LoVo (cell line): ENCODE measurements around the gene NDUFA11.
A peak's percentile ranks its signal among the peaks of the same experiment; 100 is the strongest.
"Not testable (repeated sequence)": the region's sequence is repeated elsewhere in the genome, so short reads cannot be mapped to it uniquely, and the experiment has no call there.

Source experiments
- DNase-seq: peaks from one replicate; pipeline ENCODE4 v3.0.0-alpha.2; 2016; ENCODE audit warnings: low spot score

NDUFA11 gene

GRCh38 chr19:5857203-5858081, 46.1 kb downstream of the NDUFA11 start:
- DNase-seq = no peak

DNA sequence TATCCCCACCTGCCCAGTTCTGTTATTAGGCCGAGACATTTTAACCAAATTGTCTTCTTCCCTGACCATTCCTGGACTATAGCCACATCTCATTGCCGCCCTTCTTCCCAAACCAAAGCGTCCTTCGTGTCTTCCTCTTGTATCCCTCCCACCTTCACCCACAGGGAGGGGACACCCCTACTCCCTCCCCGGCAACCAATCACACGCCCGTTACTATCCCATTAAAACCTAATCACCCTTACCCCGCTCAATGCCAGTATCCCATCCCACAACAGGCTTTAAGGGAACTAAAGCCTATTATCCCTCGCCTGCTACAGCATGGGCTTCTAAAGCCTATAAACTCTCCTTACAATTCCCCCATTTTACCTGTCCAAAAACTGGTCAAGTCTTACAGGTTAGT, 48.4 kb downstream of the NDUFA11 start:
- DNase-seq = not testable (repeated sequence)

DNA sequence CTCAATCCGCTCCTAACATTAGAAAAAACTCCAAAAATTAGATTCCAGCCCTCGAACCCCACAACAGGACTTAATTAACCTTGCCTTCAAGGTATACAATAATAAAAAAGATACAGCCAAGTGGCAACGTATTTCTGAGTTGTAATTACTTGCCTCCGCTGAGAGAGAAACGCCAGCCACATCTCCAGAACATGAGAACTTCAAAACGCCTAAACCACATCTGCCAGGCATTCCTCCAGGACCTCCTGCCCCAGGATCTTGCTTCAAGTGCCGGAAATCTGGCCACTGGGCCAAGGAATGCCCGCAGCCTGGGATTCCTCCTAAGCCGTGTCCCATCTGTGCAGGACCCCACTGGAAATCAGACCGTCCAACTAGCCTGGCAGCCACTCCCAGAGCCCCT, 49.5 kb downstream of the NDUFA11 start:
- DNase-seq = not testable (repeated sequence)

- DNase-seq = no peak
Measured at GRCh38 chr19:5851302-5851701, 52.3 kb downstream of the NDUFA11 start, which contains the start of gene FUT3. Gene FUT3 (minus strand): TSS chr19:5851449.

DNA sequence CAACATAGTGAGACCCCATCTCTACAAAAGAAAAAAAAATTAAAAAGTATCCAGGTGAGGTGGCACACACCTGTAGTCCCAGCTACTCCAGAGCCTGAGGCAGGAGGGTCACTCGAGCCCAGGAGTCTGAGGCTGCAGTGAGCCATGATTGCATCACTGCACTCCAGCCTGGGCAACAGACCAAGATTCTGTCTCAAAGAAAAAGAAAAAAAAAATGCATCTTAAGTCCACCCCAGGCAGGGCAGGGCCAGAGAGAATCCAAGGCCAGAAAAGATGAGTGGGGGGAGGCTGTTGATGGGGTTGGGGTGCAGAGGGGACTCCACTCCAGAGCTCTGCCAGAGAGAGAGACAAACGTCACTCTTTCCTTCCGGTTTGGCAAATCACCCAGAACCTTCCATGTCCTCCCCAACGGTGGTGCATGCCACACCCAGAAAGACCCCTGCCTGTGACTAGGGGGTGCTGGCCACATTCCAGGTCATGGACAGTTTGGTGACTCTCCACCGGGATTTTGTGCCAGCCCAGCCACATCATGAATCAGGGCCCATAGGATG, 52.8 kb downstream of the NDUFA11 start:
- DNase-seq = peak; percentile 12

GRCh38 chr19:5850189-5850588, 53.4 kb downstream of the NDUFA11 start:
- DNase-seq = no peak

GRCh38 chr19:5848621-5849020, 55.0 kb downstream of the NDUFA11 start:
- DNase-seq = not testable (repeated sequence)

DNA sequence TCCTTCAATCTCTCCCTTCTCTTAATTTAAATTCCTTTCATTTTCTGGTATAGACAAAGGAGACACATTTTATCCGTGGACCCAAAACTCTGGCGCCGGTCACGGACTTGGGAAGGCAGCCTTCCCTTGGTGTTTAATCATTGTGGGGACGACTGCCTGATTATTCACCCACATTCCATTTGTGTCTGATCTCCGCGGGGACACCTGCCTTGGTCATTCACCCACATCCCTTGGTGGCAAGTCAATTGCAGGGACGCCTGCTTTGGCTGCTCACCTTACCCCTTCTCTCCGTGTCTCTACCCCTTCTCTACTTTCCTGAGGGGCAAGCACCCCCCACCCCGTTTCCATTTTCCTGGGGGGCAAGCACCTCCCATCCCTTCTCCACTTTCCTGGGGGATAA, 55.7 kb downstream of the NDUFA11 start:
- DNase-seq = not testable (repeated sequence)
